ENCODE data around the gene RANGAP1.

DNA sequence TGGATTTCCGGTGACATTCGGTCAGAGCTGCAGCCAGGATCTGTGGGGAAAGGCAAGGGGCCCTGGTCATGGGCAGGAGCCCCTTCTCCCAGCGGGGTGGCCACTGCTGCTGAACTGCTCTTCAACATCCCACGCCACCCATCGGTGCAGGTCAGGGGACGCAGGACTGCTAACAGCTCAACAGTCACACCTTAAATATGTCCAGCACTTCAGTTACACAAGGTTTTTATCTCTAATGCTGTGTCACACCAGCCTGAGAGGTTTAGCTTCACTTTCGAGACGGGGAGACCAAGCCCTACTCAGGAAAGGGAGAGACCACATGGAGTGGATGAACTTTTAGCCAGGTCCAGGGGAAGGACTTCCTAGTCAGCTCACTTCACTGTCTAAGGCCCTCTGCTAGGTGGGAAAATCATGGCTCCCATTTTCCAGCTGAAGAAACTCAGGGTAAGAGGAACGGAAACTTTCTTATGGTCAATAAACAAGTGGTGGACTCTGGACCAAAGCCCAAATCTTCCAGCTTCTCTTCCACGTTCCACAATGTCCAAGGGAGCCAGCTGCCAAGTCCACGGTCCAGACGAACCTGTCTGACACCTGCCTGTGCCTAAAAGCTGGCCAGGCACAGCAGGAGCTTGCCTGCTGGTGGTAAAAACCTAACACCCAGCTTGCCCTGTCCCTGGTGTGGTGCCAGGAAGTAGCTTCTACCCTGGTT lies 24.3 kb downstream of the RANGAP1 start:
- TF ChIP-seq, protein P1, sequence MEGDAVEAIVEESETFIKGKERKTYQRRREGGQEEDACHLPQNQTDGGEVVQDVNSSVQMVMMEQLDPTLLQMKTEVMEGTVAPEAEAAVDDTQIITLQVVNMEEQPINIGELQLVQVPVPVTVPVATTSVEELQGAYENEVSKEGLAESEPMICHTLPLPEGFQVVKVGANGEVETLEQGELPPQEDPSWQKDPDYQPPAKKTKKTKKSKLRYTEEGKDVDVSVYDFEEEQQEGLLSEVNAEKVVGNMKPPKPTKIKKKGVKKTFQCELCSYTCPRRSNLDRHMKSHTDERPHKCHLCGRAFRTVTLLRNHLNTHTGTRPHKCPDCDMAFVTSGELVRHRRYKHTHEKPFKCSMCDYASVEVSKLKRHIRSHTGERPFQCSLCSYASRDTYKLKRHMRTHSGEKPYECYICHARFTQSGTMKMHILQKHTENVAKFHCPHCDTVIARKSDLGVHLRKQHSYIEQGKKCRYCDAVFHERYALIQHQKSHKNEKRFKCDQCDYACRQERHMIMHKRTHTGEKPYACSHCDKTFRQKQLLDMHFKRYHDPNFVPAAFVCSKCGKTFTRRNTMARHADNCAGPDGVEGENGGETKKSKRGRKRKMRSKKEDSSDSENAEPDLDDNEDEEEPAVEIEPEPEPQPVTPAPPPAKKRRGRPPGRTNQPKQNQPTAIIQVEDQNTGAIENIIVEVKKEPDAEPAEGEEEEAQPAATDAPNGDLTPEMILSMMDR (conservative IDR thresholded peaks at IDR 0.05 in 1 of 2, IDR thresholded peaks at IDR 0.05 in 1 of 2; ENCODE audit: low read depth in 1 of 2, low read length in 2 of 2) = no peak
- TF ChIP-seq EZH2 (IDR thresholded peaks at IDR 0.05; ENCODE audit: low read length, missing control alignments) = no peak
